Endothelial cell of umbilical vein (primary cell): ENCODE measurements around the gene WNT7B. TPM values are rescaled to one million over a fixed set of nuclear protein-coding genes. Genes with fewer than 3 reads are reported as not detected.

Experiments used
- BruUV-seq: library from RNA; stranded (reverse); fragments of 400-500 nt; replicated peaks from 2 replicates; lab custom pipeline; 2021; lab: Mats Ljungman, UMichigan
- CTCF ChIA-PET: fragments of 300-600, 350-600 bp; sonication (Branson Sonifier 250); formaldehyde crosslinking; loops from one replicate; lab custom pipeline; 2021; ENCODE audit warnings: antibody characterized with exemption, inconsistent platforms; lab: Charles Lee
- POLR2A ChIA-PET: fragments of 300-600, 350-600 bp; sonication (Branson Sonifier 250); formaldehyde crosslinking; loops from one replicate; lab custom pipeline; 2021; ENCODE audit warnings: antibody characterized with exemption, inconsistent platforms; lab: Charles Lee
- DNase-seq: peaks from one replicate; pipeline ENCODE4 v3.0.0-alpha.2; 2011; ENCODE audit warnings: low read depth, low spot score
- FAIRE-seq: peaks from 2 replicates; lab custom pipeline; 2011; peaks lifted over from hg19 to GRCh38; lab: Jason Lieb, UNC
- H2AFZ ChIP-seq: 2 replicates; pipeline ENCODE4 v1.6.0; 2012; ENCODE audit warnings: low read depth, low read length, control low read depth, inconsistent platforms
- H3K27ac ChIP-seq: 2 replicates; pipeline ENCODE4 v1.5.1; 2011; ENCODE audit warnings: low read depth, mild to moderate bottlenecking, control low read depth, low read length, moderate library complexity; ENCODE audit not compliant: insufficient read depth
- H3K27me3 ChIP-seq, 2 experiments: 2 replicates each; pipeline versions ENCODE4 v1.6.0 to v1.6.1; 2011; ENCODE audit warnings: low read length in 2 of 2, mixed read lengths in 1 of 2; ENCODE audit not compliant: control insufficient read depth in 2 of 2, insufficient read depth in 2 of 2
- H3K36me3 ChIP-seq, 2 experiments: 2 replicates in 1 of 2; 3 replicates in 1 of 2; pipeline ENCODE4 v1.5.1; 2011; ENCODE audit warnings: low read length in 2 of 2, mild to moderate bottlenecking in 1 of 2, moderate library complexity in 1 of 2; ENCODE audit not compliant: control insufficient read depth in 2 of 2, insufficient read depth in 2 of 2; ENCODE audit errors: extremely low read depth in 1 of 2
- H3K4me1 ChIP-seq: 3 replicates; pipeline ENCODE4 v1.5.1; 2011; ENCODE audit warnings: mild to moderate bottlenecking, low read length; ENCODE audit not compliant: control insufficient read depth, insufficient read depth; ENCODE audit errors: extremely low read depth
- H3K4me2 ChIP-seq: 2 replicates; pipeline ENCODE4 v1.6.1; 2011; ENCODE audit warnings: low read length, control low read depth, mixed read lengths; ENCODE audit not compliant: insufficient read depth
- H3K4me3 ChIP-seq, 3 experiments: fragments of 200-600 bp in 1 of 3; sonication (generic), shearing (Covaris generic) in 1 of 3; replicated peaks in 1 of 3; 2 replicates each; pipeline ENCODE4 v1.5.1; 2011 to 2016; ENCODE audit warnings: control low read depth in 3 of 3, low read length in 3 of 3, mild to moderate bottlenecking in 2 of 3, inconsistent platforms in 1 of 3, low read depth in 1 of 3, moderate library complexity in 1 of 3; ENCODE audit not compliant: insufficient read depth in 1 of 3
- H3K79me2 ChIP-seq: 2 replicates; pipeline ENCODE4 v1.6.0; 2012; ENCODE audit warnings: low read length, inconsistent platforms; ENCODE audit not compliant: control insufficient read depth, insufficient read depth
- H3K9ac ChIP-seq: replicated peaks from 2 replicates; pipeline ENCODE3; 2011; ENCODE audit warnings: low read length, control low read depth; ENCODE audit not compliant: insufficient read depth; ENCODE audit errors: extremely low read depth
- H3K9me1 ChIP-seq: replicated peaks from 3 replicates; pipeline ENCODE4 v1.6.0; 2011; ENCODE audit warnings: mild to moderate bottlenecking, low read length; ENCODE audit not compliant: control insufficient read depth, insufficient read depth; ENCODE audit errors: extremely low read depth
- H3K9me3 ChIP-seq: replicated peaks from 2 replicates; pipeline ENCODE4 v1.5.1; 2012; ENCODE audit warnings: low read length, inconsistent platforms; ENCODE audit not compliant: control insufficient read depth, insufficient read depth
- H4K20me1 ChIP-seq: replicated peaks from 2 replicates; pipeline ENCODE3; 2011; ENCODE audit warnings: mild to moderate bottlenecking, low read length; ENCODE audit not compliant: control insufficient read depth, insufficient read depth; ENCODE audit errors: extremely low read depth
- CTCF ChIP-seq, 2 donors: IDR thresholded peaks; 1 replicate in 1 of 2; 2 replicates in 1 of 2; pipeline ENCODE4 v1.5.1; 2011; ENCODE audit warnings: low read length in 2 of 2, mild to moderate bottlenecking in 2 of 2, moderate library complexity in 2 of 2, control low read depth in 1 of 2, inconsistent platforms in 1 of 2, low read depth in 1 of 2; ENCODE audit not compliant: insufficient read depth in 1 of 2; ENCODE audit errors: extremely low read depth in 1 of 2
- EZH2 ChIP-seq: IDR thresholded peaks from 2 replicates; pipeline ENCODE4 v1.6.1; 2012; ENCODE audit warnings: borderline replicate concordance, low read depth, mild to moderate bottlenecking, moderate library complexity, low read length, inconsistent platforms; ENCODE audit not compliant: severe bottlenecking
- FOS ChIP-seq: IDR thresholded peaks from 2 replicates; pipeline ENCODE4 v1.6.1; 2011; ENCODE audit warnings: mild to moderate bottlenecking, low read length, moderate library complexity, borderline replicate concordance; ENCODE audit not compliant: insufficient read depth
- GATA2 ChIP-seq: IDR thresholded peaks from 2 replicates; pipeline ENCODE4 v1.7.0; 2011; ENCODE audit warnings: low read depth, mild to moderate bottlenecking, moderate library complexity, mixed read lengths, low read length; ENCODE audit not compliant: insufficient read length, insufficient read depth
- JUN ChIP-seq: IDR thresholded peaks from 2 replicates; pipeline ENCODE4 v1.6.1; 2011; ENCODE audit warnings: borderline replicate concordance, low read depth; ENCODE audit not compliant: insufficient read length, insufficient read depth
- MAX ChIP-seq: IDR thresholded peaks from 2 replicates; pipeline ENCODE4 v1.6.1; 2011; ENCODE audit not compliant: insufficient read depth, insufficient read length
- MYC ChIP-seq: IDR thresholded peaks from one replicate; pipeline ENCODE4 v1.6.1; 2011; ENCODE audit warnings: mild to moderate bottlenecking, low read depth, low read length
- POLR2A ChIP-seq: IDR thresholded peaks from 2 replicates; pipeline ENCODE4 v1.6.1; 2012; ENCODE audit warnings: low read depth, mild to moderate bottlenecking, control low read depth, low read length
- POLR2AphosphoS5 ChIP-seq: IDR thresholded peaks from 2 replicates; pipeline ENCODE4 v1.6.1; 2012; ENCODE audit warnings: low read depth, mild to moderate bottlenecking, control low read depth, low read length, moderate library complexity; ENCODE audit not compliant: insufficient read depth
- dilution Hi-C: fragments of 300-500 bp; cut with MboI; formaldehyde crosslinking; loops from one replicate; pipeline ENCODE4 v1.15.0; 2019; ENCODE audit warnings: low sequenced_read_pairs; ENCODE audit not compliant: extremely low pct_ligation_motif_present
- intact Hi-C: fragments of 100-400 bp; cut with micrococcal nuclease; formaldehyde crosslinking; loops from one replicate; pipeline ENCODE4 v1.10.0; 2022
- polyA plus RNA-seq, 4 experiments: library from polyadenylated mRNA; depleted of rRNA in 3 of 4; stranded (reverse) in 3 of 4; unstranded in 1 of 4; fragments of >200 nt; gene quantifications; 2 replicates each; pipeline versions ENCODE4 v1.2.1 to v1.2.3, GENCODE V29; 2011 to 2012; ENCODE audit warnings: missing spikeins in 1 of 4
- total RNA-seq: library from RNA; stranded (reverse); gene quantifications from 2 replicates; pipeline ENCODE4 v1.2.3, GENCODE V29; 2021

WNT7B gene
- total and polyA plus RNA-seq, 2 donors (not counting 3 experiments of a cell fraction or from before 2014, with no cell fraction given) = not detected

DNA sequence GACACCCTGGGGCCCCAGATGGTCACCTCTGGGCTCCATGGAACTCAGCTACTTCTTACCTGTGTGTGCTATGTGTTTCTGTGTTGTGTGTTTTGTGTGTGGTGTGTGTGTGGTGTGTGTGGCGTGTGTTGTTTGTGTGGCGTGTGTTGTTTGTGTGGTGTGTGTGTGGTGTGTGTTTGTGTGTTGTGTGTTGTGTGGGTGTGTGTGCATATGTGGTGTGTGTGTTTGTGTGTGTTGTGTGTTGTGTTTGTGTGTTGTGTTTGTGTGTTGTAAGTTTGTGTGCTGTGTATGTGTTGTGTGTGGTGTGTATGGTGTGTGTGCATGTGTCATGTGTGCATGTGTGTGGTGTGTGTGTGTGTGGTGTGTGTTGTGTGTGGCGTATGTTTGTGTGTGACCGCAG is 3.8 kb upstream of the WNT7B start:
- Histone ChIP-seq H3K4me1 (no peaks in the 10 kb centered on the region), H3K9ac (no peak overlapping the region), H3K79me2 (no peaks in the 10 kb centered on the region), H4K20me1 (no peaks in the 10 kb centered on the region), H3K4me3 (no peak overlapping the region), H3K4me2 (no peak overlapping the region), H2AFZ (no peak overlapping the region), H3K36me3 (no peaks in the 10 kb centered on the region), H3K9me3 (no peaks in the 10 kb centered on the region), H3K27me3 (peaks cover 15% of the 10 kb centered on the region in 2 experiments), H3K9me1 (no peaks in the 10 kb centered on the region), H3K27ac (no peak overlapping the region)
- intact Hi-C loops = no loop called here
- peak; percentile 61 for FAIRE-seq
- ChIA-PET CTCF (no interaction called here), POLR2A (no interaction called here)
- no TSS peak for BruUV-seq
- TF ChIP-seq MAX = no peak
- TF ChIP-seq CTCF (IDR thresholded peaks at IDR 0.05; ENCODE audit: extremely low read depth in 1 of 2, insufficient read depth in 1 of 2, low read depth in 1 of 2, low read length in 2 of 2) = no peak
- no peak for TF ChIP-seq GATA2
- no peak for TF ChIP-seq MYC
- TF ChIP-seq JUN = no peak
- TF ChIP-seq POLR2A = no peak
- TF ChIP-seq FOS = no peak
- no peak for TF ChIP-seq POLR2AphosphoS5
- no peak for TF ChIP-seq EZH2
- DNase-seq = no peak
- dilution Hi-C loops = no loop called here
